ENCODE results near the gene NRXN2. TPM values are rescaled to one million over a fixed set of nuclear protein-coding genes. Genes with fewer than 3 reads are reported as not detected.

Gene NRXN2
- polyA plus RNA-seq, 1 experiment, result not detected

DNA sequence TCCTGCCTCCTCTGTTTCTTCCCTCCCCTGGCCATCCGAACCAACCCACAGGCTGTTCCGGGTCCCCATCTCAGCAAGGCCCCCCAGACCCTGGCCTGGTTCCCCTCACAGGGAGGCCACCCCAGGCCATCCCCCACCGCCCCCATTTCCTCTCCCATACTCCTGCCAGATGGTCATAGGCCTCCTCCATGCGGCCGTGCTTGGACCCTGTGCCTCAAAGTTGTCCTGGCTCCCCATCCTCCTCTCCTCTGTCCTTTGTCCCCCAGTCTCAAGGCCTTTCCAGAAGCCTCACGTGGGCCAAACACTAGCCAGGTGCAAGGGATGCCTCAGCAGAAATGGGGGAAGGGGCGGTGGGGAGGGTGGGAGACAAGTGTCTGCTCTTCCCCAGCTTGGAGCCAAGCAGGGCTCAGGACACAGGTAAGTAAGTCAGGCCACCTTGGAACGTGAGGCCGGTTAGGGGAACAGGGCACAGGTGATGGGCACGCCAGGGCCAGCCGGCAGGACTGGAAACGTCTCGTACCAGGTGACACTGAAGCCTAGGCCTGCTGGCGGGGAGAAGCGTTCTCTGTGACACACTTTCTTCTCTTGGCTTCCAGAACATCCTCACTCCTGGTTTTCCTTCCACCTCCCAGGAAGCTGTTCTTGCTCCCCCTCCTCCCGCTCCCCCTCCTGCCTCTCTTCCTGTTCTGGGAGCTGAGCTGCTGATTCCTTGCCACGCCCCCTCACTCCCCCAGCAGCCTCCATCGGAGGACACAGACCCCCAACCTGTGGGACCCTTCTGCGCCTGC is 163.5 kb downstream of the NRXN2 start:
- Histone ChIP-seq H3K27ac (ENCODE audit: low read depth, low read length) (no peak overlapping the region), H3K9me3 (ENCODE audit: control insufficient read depth, insufficient read depth, low read length) (no peaks in the 10 kb centered on the region; the same call in 1 of the 2 replicates), H3K4me3 (ENCODE audit: low read depth, low read length) (no peak overlapping the region), H3K27me3 (ENCODE audit: control insufficient read depth, insufficient read depth, low read length) (peaks cover 17% of the 10 kb centered on the region)
- no peak for DNase-seq (ENCODE audit: low read depth, low spot score)
- TF ChIP-seq, protein P1, sequence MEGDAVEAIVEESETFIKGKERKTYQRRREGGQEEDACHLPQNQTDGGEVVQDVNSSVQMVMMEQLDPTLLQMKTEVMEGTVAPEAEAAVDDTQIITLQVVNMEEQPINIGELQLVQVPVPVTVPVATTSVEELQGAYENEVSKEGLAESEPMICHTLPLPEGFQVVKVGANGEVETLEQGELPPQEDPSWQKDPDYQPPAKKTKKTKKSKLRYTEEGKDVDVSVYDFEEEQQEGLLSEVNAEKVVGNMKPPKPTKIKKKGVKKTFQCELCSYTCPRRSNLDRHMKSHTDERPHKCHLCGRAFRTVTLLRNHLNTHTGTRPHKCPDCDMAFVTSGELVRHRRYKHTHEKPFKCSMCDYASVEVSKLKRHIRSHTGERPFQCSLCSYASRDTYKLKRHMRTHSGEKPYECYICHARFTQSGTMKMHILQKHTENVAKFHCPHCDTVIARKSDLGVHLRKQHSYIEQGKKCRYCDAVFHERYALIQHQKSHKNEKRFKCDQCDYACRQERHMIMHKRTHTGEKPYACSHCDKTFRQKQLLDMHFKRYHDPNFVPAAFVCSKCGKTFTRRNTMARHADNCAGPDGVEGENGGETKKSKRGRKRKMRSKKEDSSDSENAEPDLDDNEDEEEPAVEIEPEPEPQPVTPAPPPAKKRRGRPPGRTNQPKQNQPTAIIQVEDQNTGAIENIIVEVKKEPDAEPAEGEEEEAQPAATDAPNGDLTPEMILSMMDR (IDR thresholded peaks at IDR 0.05; ENCODE audit: low read depth, low read length), result no peak
- POLR2A ChIA-PET, result no interaction called here
- CTCF ChIA-PET, result no interaction called here

DNA sequence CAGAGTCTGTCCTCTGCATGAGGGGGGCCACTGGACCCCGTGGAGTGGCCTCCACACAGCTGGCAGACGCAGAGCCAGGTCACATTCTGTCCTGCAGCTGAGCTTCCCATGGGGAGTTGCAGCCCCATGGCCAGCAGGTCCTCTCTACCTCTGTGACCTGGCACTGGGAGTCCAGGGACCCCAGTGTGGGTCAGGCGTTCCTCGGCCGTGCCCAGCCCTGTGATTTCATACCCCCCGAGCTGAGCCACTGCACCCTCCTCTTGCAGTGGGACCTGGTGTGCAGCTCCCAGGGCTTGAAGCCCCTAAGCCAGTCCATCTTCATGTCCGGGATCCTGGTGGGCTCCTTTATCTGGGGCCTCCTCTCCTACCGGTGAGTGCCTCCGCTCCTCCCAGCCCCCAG is 164.1 kb downstream of the NRXN2 start:
- POLR2A ChIA-PET, result no interaction called here
- CTCF ChIA-PET, result interaction anchor here (2.0 kb wide), 1 partner anchor 93 kb away, joined by 7 read pairs; no protein-coding TSS in a partner anchor

DNA sequence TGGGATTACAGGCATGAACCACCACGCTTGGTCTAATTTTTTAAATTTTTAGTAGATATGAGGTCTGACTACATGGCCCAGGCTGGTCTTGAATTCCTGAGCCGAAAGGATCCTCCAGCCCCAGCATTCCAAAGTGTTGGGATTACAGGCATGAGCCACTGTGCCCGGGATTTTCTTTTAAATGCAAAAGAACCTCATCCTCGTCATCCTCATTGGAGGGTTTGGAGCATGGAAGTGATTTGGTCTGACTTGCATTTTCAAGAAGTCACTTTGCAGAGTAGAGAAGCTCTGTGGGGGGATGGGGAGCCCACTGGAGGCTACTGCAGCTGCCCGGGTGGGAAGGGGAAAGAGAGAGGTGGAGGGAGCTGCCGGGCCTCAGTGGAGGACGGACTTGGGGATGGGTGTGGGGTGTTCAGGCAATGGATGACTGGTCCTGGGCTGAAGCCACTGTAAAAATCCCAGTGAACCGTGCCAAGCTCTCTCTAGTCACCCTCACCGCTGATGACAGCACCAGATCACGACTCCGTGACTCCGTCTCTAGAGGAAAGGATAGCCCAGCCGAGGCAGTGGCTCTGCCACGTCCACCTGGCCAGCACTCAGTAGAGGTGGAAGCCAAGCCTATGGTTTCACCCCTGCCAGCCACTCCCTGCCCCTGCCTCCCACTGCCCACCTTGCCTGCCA is 164.8 kb downstream of the NRXN2 start:
- H3K27ac ChIP-seq (ENCODE audit: low read depth, low read length), result no peak overlapping the region
- H3K27me3 ChIP-seq (ENCODE audit: control insufficient read depth, insufficient read depth, low read length), result peaks cover 12% of the 10 kb centered on the region
- TF ChIP-seq, protein P1 (IDR thresholded peaks at IDR 0.05; ENCODE audit: low read depth, low read length), result no peak
- H3K4me3 ChIP-seq (ENCODE audit: low read depth, low read length), result no peak overlapping the region
- no peaks in the 10 kb centered on the region; the same call in 1 of the 2 replicates for H3K9me3 ChIP-seq (ENCODE audit: control insufficient read depth, insufficient read depth, low read length)
- ChIA-PET POLR2A (no interaction called here), CTCF (interaction anchor here (2.0 kb wide), 1 partner anchor 94 kb away, joined by 7 read pairs; no protein-coding TSS in a partner anchor)
- no peak for DNase-seq (ENCODE audit: low read depth, low spot score)

More for the DNA sequence above, 164.1 kb downstream of the NRXN2 start:
- TF ChIP-seq, protein P1 (IDR thresholded peaks at IDR 0.05; ENCODE audit: low read depth, low read length), result no peak
- no peaks in the 10 kb centered on the region; the same call in 1 of the 2 replicates for H3K9me3 ChIP-seq (ENCODE audit: control insufficient read depth, insufficient read depth, low read length)
- H3K27ac ChIP-seq (ENCODE audit: low read depth, low read length), result no peak overlapping the region
- no peak overlapping the region for H3K4me3 ChIP-seq (ENCODE audit: low read depth, low read length)
- DNase-seq (ENCODE audit: low read depth, low spot score), result no peak
- H3K27me3 ChIP-seq (ENCODE audit: control insufficient read depth, insufficient read depth, low read length), result peaks cover 14% of the 10 kb centered on the region

GRCh38 chr11:64556721-64557250 is 166.2 kb downstream of the NRXN2 start:
- POLR2A ChIA-PET, result no interaction called here
- no peak overlapping the region for H3K4me3 ChIP-seq (ENCODE audit: low read depth, low read length)
- DNase-seq (ENCODE audit: low read depth, low spot score), result no peak
- H3K27me3 ChIP-seq (ENCODE audit: control insufficient read depth, insufficient read depth, low read length), result peaks cover 12% of the 10 kb centered on the region
- TF ChIP-seq, protein P1 (IDR thresholded peaks at IDR 0.05; ENCODE audit: low read depth, low read length), result no peak
- CTCF ChIA-PET, result no interaction called here
- no peaks in the 10 kb centered on the region; the same call in 1 of the 2 replicates for H3K9me3 ChIP-seq (ENCODE audit: control insufficient read depth, insufficient read depth, low read length)
- no peak overlapping the region for H3K27ac ChIP-seq (ENCODE audit: low read depth, low read length)

Other genes with a start within 250 kb of the NRXN2 start
- not detected in 2 replicates for gene SLC22A11, start 167.3 kb downstream of the NRXN2 start, polyA plus RNA-seq (2011; rRNA removed)
- gene SLC22A12, start 132.0 kb downstream of the NRXN2 start, polyA plus RNA-seq (2011; rRNA removed), result not detected in 2 replicates
- gene RASGRP2, start 20.9 kb upstream of the NRXN2 start, polyA plus RNA-seq (2011; rRNA removed), result 0.16 and 0.43 TPM in 2 replicates
- 0.14 and 0.20 TPM in 2 replicates for gene PYGM, start 36.8 kb upstream of the NRXN2 start, polyA plus RNA-seq (2011; rRNA removed)
- gene SF1, start 55.3 kb upstream of the NRXN2 start, polyA plus RNA-seq (2011; rRNA removed), result 55.9 and 56.8 TPM in 2 replicates
- gene MAP4K2, start 80.0 kb upstream of the NRXN2 start, polyA plus RNA-seq (2011; rRNA removed), result 9.9 and 14.1 TPM in 2 replicates
- gene MEN1, start 87.4 kb upstream of the NRXN2 start, polyA plus RNA-seq (2011; rRNA removed), result 15.0 and 22.3 TPM in 2 replicates
- gene CDC42BPG, start 121.5 kb upstream of the NRXN2 start, polyA plus RNA-seq (2011; rRNA removed), result 0.02 and 0.04 TPM in 2 replicates
- 56.1 and 77.7 TPM in 2 replicates for gene EHD1, start 155.4 kb upstream of the NRXN2 start, polyA plus RNA-seq (2011; rRNA removed)
- gene ATG2A, start 194.0 kb upstream of the NRXN2 start, polyA plus RNA-seq (2011; rRNA removed), result 3.7 and 5.1 TPM in 2 replicates
- gene PPP2R5B, start 201.5 kb upstream of the NRXN2 start, polyA plus RNA-seq (2011; rRNA removed), result 11.2 and 16.6 TPM in 2 replicates
- gene GPHA2, start 212.7 kb upstream of the NRXN2 start, polyA plus RNA-seq (2011; rRNA removed), result not detected in 2 replicates
- not detected in 2 replicates for gene MAJIN, start 248.9 kb upstream of the NRXN2 start, polyA plus RNA-seq (2011; rRNA removed)